COLO668 (cell line): Measurements from ENCODE around the gene ENPP1.
"Not testable (repeated sequence)": the region's sequence is repeated elsewhere in the genome, so short reads cannot be mapped to it uniquely, and the experiment has no call there.

Source experiments
- DNase-seq: peaks from one replicate; lab custom pipeline; 2025; ENCODE audit not compliant: unreplicated experiment; lab: John Stamatoyannopoulos, UW

The ENPP1 gene

DNA sequence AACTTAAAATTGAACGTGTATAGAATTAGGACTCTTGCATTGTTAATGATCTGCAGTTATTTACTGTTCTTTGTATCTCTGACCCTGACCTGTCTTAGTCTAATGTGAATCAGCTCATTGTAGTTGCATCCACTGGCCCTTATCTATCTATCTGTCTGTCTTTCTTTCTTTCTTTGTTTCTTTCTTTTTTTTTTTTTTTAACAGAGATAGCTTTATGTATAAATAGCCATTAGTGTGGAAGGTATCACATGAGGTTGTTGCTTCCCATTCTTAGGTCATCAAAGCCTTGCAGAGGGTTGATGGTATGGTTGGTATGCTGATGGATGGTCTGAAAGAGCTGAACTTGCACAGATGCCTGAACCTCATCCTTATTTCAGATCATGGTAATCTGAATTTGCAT lies 59.9 kb downstream of the ENPP1 start:
- no peak for DNase-seq

DNA sequence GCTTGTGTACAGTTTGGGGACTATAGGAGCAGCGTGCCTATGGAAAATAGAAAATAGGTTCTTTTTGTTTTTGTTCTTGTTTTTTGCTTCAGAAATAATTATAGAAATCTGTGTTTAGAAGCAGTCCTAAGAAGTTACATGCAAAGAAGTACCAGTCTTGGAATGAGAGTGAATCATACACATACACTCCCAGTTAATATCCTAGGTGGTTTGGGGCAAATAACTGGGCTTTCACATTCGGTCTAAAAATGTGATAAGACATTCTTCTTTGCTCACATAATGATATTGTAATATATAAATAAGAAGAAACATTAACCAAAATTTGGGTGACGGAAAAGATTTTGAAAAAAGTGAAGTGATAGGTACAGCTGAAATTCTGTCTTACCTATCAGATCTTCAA lies 61.0 kb downstream of the ENPP1 start:
- DNase-seq: no peak

DNA sequence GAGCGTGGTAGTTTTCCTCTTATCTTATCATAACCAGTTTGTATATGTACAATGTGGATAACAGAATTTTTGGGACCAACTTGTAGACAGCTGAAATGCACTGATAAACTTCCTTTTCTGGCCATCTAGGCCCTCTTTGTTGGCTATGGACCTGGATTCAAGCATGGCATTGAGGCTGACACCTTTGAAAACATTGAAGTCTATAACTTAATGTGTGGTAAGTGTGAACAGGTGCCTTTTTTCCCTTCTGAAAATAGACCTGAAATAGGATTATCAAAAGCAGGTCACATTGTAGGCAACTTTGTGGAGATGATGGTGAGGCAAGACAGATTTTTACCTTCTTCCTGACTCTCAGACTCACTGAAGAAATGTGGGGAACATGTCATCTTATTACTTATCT lies 67.8 kb downstream of the ENPP1 start:
- no peak for DNase-seq

DNA sequence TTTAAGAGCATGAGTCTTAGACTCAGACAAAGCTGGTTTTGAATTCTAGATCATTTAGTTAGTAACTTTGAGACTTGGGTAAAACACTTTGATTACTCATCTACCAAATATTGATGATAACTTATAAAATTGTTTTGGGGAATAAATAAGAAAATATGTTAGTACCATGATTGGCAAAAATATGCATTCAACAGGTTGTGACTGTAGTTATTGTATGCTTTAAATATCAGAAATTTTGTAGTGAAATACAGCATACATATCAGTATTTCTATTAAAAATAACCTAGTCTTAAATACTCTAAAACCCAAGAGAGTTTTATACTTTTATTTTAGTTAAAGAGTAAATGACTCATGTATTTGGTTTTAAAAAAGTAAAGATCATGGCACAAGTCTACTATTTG lies 68.7 kb downstream of the ENPP1 start:
- no peak for DNase-seq

DNA sequence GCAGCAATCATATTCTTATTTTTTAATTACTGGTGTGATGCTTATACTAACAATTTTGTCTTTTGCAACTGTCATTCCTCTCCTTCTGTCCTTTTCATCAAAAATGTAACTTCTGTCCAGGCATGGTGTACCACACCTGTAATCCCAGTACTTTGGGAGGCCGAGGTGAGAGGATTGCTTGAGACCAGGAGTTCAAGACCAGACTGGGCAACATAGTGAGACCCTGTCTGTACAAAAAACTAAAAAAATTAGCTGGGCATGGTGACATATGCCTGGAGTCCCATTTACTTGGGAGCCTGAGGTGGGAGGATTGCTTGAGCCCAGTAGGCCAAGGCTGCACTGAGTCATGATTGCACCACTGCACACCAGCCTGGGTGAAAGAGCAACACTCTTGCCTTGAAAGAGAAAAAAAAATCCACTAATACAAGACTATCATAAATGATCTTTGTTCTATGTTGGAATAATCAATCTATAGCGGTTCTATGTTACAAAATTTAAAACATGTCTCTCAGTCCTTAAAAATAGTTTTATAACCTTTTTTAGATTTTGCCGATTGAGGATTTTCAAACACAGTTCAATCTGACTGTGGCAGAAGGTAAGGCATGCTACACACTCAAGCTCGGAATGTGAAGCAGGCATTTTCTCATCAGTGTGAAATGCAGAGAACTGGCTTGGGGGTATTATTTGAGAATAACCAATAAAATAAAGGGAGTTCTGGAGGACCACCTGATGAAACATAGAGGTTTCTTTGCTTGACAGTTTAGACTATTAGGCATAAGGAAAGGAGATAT lies 70.4 kb downstream of the ENPP1 start:
- DNase-seq: no peak

DNA sequence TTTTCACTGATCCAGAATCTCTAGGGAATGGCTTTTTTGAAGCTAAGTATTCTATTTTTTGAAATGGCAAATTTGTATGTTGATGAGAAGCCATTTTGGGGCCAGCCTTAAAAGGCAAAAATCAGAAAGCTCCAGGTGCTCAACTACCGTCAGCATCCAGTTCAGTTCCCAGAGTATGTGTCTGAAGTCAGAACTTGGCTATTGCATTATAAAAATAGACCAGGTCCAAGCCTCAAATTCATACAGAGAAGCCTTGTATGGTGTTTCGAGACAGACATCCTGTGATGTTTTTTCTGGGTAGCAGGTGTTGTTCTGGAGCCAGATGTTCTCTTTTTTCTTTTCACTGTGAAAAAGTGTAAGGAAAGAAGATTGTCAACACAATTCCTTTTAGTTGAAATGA lies 75.2 kb downstream of the ENPP1 start:
- DNase-seq: no peak

DNA sequence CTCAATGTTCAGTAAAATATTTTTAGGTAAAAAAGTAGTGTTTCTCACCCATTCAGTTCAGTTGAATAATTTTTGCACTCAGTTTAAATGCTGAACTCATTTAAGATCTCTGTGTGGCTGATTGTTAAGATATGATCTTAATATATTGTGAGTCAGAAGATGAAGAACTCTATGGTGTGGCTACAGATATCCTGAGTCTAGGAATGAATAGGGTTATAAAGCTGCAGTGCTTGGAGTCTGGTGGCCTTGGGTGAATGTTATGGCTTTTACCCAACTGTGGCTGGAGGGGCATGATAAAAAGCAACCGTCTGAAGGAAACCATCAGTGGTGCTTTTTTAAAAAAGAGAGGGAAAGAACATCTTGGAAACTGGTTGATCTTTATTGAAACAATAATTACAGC lies 77.4 kb downstream of the ENPP1 start:
- no peak for DNase-seq

DNA sequence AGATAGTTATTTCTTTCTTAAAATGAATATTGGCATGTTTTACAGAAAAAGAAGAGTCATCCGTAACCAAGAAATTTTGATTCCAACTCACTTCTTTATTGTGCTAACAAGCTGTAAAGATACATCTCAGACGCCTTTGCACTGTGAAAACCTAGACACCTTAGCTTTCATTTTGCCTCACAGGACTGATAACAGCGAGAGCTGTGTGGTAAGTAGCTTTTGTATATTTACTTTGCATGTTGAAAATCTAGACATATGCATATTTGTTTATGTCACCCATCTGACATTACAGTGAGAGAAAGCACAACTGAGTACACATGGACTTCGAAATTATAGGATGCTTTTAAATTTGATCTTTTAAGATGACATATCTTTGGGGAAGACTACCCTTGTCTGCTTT lies 78.7 kb downstream of the ENPP1 start:
- DNase-seq: no peak

DNA sequence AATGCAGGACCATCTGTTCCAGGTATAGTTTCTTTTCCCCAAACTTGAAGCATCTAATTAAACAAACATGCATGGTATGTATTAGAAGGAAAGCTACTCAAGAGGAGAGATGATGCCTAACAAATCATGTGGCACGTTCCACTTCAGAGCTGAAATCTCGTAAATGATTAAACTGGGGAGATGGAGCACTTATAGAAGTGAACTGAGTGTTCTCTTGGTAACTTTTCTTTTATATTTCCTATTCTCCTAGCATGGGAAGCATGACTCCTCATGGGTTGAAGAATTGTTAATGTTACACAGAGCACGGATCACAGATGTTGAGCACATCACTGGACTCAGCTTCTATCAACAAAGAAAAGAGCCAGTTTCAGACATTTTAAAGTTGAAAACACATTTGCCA lies 82.3 kb downstream of the ENPP1 start:
- no peak for DNase-seq

DNA sequence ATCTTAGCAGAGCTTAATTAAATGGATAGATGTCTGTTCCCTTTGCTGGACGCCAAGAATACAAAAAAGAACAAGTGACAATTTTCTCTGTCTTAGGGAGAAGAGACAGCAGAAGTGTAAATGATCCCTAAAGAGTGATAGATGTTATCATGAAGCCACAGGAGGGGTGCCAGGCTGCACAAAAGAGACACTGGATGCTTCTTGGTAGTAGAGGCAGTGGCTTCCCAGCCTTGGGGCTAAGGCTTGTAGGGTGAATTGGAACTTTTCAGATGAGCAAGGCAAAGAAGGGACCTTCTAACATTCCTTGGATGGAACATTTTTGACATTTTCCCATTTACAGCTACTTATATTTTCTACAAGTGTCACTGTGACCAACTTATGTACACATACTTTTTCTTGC lies 85.4 kb downstream of the ENPP1 start:
- DNase-seq: no peak

DNA sequence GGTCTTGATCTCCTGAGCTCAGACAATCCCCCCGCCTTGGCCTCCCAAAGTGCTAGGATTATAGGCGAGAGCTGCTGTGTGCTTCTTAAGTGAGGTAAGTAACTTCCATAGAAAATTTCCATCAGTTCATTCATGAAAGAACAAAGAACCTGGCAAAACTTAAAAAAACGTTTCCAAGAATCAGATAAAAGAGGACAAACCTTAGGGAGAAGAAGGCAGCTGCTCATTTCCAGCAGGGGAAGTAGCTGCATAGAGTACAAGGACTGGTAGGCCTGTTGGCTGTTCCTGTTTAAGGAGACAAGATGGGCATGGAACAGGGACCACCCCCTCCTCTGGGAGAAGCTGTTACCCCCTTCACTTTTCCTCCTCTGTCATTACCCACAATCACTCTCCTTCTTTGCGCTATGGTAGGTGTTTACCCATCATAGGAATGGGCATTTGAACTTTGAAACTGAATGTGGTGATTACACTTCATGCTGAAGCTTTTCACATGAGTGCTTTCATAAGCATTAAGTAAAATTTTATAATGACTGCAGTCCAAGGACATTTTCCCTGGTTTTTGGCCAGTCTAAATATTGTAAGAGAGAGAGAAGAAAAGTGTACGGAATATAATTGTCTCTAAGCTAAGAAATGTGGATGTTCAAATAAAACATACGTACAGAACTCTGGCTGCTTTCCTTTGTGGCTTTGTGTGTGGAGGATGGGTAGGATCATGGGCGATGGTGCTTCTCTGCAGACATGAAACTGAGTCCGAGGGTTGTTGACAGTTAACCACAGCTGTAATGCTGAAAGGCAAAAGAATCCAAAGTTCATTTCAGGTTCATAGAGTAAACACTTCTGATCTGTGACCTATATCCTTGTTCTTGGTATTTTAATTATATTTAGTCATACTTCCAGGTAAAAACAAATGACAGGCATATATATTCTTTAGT lies 86.9 kb downstream of the ENPP1 start:
- peak; percentile 18 for DNase-seq

DNA sequence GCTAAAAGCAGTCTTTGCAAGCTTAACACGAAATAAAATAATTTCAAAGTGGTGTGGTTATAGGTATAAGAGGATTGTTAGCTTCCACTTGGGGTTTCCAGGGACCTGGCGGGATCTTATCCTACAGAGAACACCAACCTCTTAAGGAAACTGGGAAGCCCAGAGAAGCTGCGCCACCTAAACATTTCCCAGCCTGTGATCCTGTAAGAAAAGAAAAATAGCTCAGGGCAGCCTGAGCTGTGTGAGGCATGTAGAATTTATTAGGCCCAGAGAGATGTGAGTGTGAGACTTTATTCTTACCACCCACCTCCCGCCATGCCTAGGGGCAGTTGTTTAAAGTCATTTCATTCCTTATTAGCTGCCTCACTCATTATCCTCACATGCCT lies 89.2 kb downstream of the ENPP1 start:
- DNase-seq: no peak

DNA sequence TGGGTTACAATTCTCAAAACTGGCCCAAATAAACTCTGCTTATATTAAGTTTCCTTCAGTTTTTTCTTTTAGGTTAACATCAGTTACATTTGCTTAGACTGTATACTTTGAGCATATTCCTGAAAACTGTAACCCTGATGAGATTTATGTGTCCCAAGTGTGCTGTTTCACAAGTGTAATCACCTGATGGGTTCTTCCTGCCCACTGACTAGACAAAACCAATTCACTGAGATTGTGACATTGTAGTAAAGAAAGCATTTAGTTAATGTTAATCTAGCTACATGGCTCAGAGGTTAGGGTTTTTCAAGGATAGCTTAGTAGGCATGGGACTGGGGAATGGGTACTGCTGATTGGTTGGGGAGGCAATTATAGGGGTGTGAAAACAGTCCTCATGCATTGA lies 89.8 kb downstream of the ENPP1 start:
- DNase-seq: no peak

DNA sequence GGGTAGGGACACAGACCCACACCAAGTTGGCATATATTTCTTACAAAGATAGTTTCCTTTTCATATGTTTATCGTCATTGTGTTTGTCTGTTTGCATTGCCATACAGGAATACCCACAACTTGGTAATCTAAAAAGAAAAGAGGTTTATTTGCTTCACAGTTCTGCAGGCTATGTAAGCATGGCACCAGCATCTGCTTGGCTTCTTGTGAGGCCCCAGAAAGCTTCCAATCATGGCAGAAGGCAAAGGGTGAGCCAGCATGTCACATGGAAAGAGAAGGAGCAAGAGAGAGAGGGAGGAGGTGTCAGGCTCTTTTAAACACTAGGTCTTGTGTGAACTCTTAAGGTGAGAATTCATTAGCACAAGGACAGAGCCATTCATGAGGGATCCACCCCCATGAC lies 90.9 kb downstream of the ENPP1 start:
- DNase-seq: no peak

DNA sequence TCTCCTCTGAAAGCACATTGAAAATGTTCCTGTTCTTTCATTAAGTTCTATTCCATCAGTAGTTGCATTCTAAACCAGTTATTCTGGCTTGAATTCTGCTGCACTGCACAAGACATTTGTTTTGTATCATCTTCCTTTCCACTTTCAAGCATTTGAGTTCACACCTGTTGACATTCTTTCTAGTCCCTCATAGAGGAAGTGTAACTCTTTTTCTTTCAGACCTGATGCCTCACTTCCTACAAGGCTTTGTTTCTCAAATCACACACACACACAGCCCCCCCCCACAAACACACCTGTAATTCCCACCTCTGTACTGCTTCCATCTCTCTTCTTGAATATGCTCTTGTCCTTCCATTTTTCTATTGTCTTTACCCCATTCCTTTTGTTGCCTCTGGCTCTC lies 92.4 kb downstream of the ENPP1 start:
- no peak for DNase-seq

DNA sequence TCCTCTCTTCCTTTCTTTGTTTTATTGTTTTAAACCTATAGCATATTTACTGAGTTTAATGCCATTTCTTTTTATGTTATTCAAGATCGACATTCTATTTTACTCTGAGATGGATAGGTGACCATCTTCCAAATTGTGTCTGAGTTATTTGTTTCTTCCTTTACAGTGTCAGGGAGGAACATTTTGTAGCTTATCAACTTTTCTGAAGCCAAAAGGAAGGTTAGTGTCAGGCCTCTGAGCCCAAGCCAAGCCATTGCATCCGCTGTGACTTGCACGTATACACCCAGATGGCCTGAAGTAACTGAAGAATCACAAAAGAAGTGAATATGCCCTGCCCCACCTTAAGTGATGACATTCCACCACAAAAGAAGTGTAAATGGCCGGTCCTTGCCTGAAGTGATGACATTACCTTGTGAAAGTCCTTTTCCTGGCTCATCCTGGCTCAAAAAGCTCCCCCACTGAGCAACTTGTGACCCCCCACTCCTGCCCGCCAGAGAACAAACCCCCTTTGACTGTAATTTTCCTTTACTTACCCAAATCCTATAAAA lies 93.6 kb downstream of the ENPP1 start:
- not testable (repeated sequence) for DNase-seq

DNA sequence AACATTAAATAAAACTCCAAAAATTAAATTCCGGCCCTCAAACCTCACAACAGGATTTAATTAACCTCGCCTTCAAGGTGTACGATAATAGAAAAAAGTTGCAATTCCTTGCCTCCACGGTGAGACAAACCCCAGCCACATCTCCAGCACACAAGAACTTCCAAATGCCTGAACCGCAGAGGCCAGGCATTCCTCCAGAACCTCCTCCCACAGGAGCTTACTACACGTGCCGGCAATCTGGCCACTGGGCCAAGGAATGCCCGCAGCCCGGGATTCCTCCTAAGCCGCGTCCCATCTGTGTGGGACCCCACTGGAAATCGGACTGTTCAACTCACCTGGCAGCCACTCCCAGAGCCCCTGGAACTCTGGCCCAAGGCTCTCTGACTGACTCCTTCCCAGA lies 95.9 kb downstream of the ENPP1 start:
- not testable (repeated sequence) for DNase-seq

DNA sequence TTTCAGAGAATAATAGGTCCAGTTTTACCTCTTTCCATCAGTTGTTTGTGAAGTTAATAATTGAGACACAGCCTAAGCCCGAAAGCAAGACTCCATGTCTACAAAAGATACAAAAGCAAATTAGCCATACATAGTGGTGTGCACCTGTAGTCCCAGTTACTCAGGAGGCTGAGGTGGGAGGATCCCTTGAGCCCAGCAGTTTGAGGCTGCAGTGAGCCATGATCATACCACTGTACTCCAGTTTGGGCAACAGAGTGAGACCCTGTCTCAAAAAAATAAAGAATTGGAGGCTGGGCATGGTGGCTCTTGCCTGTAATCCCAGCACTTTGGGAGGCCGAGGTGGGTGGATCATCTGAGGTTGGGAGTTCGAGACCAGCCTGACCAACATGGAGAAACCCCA lies 101.0 kb downstream of the ENPP1 start:
- DNase-seq: not testable (repeated sequence)

DNA sequence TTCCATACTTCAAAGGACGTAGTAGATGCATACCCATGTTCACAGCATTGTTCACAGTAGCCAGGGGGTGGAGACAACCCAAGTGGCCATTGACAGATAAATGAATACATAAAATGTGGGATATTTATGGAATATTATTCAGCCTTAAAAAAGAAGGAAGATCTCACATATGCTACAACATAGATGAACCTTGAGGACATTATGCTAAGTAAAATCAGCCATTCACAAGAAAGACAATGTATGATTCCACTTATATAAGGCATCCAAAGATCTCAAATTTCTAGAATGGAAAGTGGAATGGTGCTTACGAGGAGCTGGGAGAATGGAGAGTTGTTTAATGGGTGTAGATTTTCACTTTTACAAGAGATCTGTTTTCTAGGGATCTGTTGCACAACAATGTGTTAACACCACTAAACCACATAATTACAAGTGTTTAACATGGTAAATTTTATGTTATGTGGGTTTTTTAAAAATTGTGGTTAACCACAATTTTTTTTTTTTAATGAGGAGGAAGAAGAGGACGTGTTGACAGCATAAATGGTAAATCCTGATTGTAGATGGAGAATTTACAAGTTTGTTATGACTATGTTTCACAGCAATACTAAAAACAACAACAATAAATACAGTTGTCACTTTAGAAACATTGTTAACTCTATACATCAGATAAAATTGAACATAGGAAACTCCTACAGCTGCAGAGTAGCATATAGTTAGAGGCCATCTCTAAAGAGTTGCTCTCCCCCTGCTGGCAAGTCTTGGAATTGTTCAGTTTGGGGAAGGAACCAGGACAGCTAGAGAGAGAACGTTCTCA lies 101.8 kb downstream of the ENPP1 start:
- DNase-seq: peak; percentile 75

DNA sequence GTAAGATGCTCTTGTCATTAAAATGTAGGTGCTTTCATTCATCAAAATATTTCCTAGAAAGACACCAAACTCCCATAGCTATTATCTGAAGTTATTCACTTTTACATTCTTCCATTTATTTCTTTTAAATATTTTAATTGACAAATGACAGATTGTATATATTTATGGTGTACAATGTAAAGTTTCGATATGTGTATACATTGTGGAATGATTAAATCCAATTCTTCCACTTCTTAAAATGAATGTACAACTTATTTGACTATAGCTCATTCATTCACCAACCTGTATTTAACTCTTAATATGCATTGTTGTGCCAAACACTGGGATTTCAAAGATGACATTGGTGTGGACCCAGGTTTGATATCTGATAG lies 102.4 kb downstream of the ENPP1 start:
- no peak for DNase-seq

DNA sequence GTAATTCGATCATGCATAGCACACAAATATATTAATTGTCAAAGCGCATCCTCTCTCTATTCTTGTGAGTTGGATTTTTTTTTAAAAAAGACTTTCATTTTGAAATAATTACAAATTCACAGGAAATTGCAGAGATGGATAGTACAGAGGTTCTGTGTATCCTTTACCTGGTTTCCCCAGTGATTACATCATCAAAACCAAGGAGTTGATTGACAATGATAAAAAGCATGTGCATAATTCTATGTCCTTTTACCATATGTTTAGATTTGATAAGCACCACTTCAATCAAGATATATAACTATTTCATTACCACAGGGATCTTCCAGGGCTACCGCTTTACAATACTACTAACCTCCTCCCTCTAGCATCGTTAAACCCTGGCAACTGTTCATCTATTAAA lies 103.1 kb downstream of the ENPP1 start:
- no peak for DNase-seq
